Nucleus accumbens (tissue), 56 donors: ENCODE measurements around the gene MACROD2.
A peak's percentile ranks its signal among the peaks of the same experiment; 100 is the strongest.
"Not testable (repeated sequence)": the region's sequence is repeated elsewhere in the genome, so short reads cannot be mapped to it uniquely, and the experiment has no call there.

Source experiments
- DNase-seq, 56 donors: peaks; one replicate each; lab custom pipeline; 2025; lab: John Stamatoyannopoulos, UW

MACROD2 gene

GRCh38 chr20:13995086-13995665 is at the start of gene MACROD2:
Gene MACROD2 (plus strand): TSS chr20:13995516.
- peak; percentile 17 to 94 (median 82) for DNase-seq

GRCh38 chr20:13947719-13948118 is 47.6 kb upstream of the MACROD2 start:
- DNase-seq, result no peak

- no peak for DNase-seq
Measured at GRCh38 chr20:13953227-13953626, 42.1 kb upstream of the MACROD2 start.

GRCh38 chr20:13960119-13960518 is 35.2 kb upstream of the MACROD2 start:
- DNase-seq, result no peak

DNA sequence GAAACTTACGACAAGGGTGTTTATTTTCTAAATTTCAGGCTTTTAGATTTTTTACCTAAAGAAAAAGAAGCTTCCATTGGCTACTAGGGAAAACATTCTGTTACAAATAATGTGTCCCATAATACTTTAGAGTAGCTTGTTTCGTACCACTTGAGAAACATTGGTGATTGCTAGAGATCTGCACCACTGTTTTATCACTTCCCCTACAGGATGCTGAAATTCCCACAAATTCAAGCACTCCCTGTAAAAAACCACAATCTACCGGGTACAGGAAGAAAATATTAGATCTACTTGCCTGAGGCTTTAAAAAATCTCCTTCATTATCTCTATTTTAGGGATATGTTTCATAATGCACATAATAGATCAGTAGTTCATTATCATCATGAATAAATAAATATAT is 34.8 kb upstream of the MACROD2 start:
- DNase-seq, result no peak

DNA sequence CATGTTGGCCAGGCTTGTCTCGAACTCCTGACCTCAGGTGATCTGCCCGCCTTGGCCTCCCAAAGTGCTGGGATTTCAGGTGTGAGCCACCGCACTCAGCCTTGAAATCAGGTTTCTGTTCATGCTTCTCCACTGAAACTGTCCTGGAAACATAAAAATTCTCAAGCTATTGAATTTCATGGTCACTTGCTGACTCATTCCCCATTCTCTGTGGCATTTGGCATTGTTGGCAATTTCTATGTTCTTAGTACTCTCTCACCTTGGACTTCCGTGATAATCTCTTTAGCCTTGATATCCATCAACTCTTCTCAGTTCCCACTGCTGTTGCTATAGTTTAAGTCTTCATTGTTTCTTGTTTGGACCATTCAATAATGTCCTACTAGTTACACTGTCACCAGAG is 11.1 kb upstream of the MACROD2 start:
- no peak for DNase-seq

GRCh38 chr20:13990465-13990864 is 4.9 kb upstream of the MACROD2 start, which contains the start of gene SEL1L2:
Gene SEL1L2 (minus strand): TSS chr20:13990614. CDS start chr20:13990534, 80 bp downstream.
- no peak for DNase-seq

- no peak for DNase-seq
Measured at GRCh38 chr20:13991311-13991710, 4.0 kb upstream of the MACROD2 start.

DNA sequence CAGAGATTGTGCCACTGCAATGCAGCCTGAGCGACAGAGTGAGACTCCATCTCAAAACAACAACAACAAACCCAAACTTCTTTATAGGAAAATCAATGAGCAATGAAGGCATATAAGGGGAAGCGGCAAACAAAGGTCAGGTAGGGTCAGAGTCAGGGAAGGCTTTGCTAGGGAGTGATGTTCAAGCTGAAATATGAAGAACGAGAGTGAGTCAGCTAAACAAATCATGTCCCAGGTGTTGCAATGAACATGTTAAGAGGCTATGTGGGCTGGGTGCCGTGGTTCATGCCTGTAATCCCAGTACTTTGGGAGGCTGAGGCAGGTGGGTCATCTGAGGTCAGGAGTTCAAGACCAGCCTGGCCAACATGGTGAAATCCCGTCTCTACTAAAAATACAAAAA is 3.4 kb upstream of the MACROD2 start:
- DNase-seq, result not testable (repeated sequence)

- DNase-seq, result peak in 38 of 56 donors; percentile 2 to 65 (median 35)
Measured at GRCh38 chr20:13995841-13996240, 525 bp downstream of the MACROD2 start.

- peak in 6 of 56 donors; percentile 3 to 40 (median 28) for DNase-seq
Measured at GRCh38 chr20:13996265-13996664, 949 bp downstream of the MACROD2 start.

GRCh38 chr20:14000917-14001316 is 5.6 kb downstream of the MACROD2 start:
- DNase-seq, result no peak

DNA sequence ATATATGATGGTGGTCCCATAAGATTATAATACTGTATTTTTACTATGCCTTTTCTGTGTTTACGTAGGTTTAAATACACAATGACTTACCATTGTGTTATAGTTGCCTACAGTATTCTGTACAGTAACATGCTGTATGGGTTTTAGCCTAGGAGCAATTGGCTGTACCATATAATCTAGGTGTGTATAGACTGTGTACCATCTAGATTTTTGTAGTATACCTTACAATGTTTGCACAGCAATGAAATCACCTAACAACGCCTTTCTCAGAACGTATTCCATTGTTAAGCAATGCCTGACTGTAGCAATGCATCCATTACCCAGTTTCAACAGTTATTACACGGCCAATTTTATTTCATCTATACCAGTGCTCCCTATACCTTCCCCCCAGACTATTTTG is 10.7 kb downstream of the MACROD2 start:
- DNase-seq, result no peak

- no peak for DNase-seq
Measured at GRCh38 chr20:14009208-14009607, 13.9 kb downstream of the MACROD2 start.

DNA sequence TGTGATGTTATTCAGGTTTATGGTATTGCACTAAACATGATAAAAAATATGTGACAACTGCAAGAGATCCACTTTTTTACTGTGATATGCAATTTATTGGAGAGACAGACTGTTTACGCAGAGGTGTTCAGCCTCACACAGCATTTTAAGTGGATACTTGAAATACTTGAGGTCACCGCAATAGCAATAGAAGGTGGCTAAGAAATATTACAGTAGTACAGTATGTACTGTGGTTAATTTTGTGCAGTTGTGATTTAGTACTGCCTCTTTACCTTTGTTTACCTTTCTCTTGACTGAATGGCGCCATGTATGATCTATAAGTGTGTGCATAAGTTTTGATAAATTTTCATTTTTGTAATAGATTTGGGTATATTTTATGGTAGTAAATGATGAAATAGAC is 17.4 kb downstream of the MACROD2 start:
- DNase-seq, result no peak

DNA sequence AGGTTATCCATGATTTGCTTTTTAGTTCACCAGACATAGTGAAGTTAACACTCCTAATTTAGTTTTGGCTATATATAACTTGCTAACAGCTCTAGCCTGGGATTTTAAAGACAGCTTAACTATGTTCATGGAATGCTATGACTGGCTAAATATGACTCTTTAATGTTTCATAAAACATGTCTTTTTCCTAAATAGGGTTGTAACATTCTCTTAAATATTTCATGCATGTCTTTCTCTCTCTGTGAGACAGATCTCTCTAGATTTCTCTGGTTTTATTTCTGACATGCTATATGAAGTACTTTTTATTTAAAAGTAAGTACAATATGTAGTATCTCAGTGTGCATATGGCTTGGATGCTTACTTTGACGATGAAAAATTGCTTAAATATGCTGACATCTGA is 35.7 kb downstream of the MACROD2 start:
- DNase-seq, result no peak

GRCh38 chr20:14033310-14033709 is 38.0 kb downstream of the MACROD2 start:
- no peak for DNase-seq

GRCh38 chr20:14036567-14036966 is 41.3 kb downstream of the MACROD2 start:
- DNase-seq, result no peak

DNA sequence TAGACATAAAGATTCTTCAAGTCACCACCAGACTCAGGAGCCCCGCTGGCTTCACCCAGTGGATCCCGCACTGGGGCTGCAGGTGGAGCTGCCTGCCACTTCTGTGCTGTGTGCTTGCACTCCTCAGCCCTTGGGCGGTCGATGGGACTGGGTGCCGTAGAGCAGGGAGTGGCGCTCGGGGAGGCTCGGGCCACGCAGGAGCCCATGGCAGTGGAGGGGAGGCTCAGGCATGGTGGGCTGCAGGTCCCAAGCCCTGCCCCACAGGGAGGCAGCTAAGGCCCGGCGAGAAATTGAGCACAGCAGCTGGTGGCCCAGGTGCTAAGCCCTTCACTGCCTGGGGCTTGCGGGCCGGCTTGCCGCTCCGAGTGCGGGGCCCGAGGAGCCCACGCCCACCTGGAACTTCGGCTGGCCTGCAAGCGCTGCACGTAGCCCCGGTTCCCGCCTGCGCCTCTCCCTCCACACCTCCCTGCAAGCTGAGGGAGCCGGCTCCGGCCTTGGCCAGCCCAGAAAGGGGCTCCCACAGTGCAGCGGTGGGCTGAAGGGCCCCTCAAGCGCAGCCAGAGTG is 49.5 kb downstream of the MACROD2 start:
- not testable (repeated sequence) for DNase-seq

GRCh38 chr20:14046534-14046933 is 51.2 kb downstream of the MACROD2 start:
- DNase-seq, result no peak

DNA sequence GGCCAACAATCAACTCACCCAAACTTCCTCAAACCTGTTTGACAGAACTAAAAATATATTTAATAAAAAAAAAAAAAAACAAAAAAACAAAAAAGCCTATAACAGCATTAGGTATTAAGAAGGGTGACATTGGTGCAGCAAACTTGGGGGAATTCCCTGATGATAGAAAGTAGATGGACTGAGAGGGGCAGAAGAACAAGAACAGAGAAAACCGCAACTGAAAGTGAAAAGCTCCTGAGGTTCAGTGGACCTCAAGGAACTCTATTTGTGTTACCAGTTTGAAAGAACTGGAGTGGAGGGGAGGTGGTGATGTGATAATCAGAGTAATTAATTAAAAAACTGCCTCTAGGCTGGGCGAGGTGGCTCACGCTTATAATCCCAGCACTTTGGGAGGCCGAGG is 53.8 kb downstream of the MACROD2 start:
- no peak for DNase-seq

DNA sequence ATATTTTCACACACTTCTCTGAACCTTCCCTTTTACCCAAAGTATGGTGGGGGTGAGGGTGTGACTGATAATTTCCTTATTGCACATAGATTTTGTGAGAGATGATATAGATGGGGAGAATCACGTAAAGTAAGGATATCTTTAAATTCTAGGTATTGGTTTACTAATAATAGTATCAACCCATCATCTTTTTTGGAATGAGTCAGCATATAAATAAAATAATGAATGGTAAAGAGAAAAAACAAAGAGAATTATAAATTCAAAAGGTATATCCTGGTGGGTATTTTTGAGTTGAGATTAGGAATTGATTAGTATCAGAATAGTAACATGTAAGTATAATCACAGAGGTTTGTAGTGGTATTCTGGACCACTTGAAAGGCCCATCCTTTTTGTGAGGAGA is 56.1 kb downstream of the MACROD2 start:
- DNase-seq, result no peak
